NCI-H345 (cell line): Measurements from ENCODE around the gene STARD8.
"Not testable (repeated sequence)": the region's sequence is repeated elsewhere in the genome, so short reads cannot be mapped to it uniquely, and the experiment has no call there.

Experiments used
- DNase-seq: peaks from one replicate; lab custom pipeline; 2025; lab: John Stamatoyannopoulos, UW

STARD8 gene

GRCh38 chrX:68659786-68660185 is 12.3 kb downstream of the STARD8 start:
- DNase-seq, result no peak

GRCh38 chrX:68660746-68661145 is 13.3 kb downstream of the STARD8 start:
- DNase-seq, result no peak

- DNase-seq, result no peak
Observed at GRCh38 chrX:68665502-68665901, 18.0 kb downstream of the STARD8 start.

GRCh38 chrX:68666580-68666979 is 19.1 kb downstream of the STARD8 start:
- DNase-seq, result no peak

- no peak for DNase-seq
Observed at GRCh38 chrX:68669094-68669860, 21.8 kb downstream of the STARD8 start.

- no peak for DNase-seq
Observed at GRCh38 chrX:68669871-68670270, 22.4 kb downstream of the STARD8 start.

- no peak for DNase-seq
Observed at GRCh38 chrX:68671221-68671620, 23.8 kb downstream of the STARD8 start.

GRCh38 chrX:68672581-68673318 is 25.3 kb downstream of the STARD8 start:
- no peak for DNase-seq

GRCh38 chrX:68675571-68675970 is 28.1 kb downstream of the STARD8 start:
- no peak for DNase-seq

- DNase-seq, result no peak
Observed at GRCh38 chrX:68676335-68676734, 28.9 kb downstream of the STARD8 start.

GRCh38 chrX:68677998-68678397 is 30.5 kb downstream of the STARD8 start:
- no peak for DNase-seq

GRCh38 chrX:68681443-68681941 is 34.0 kb downstream of the STARD8 start:
- DNase-seq, result no peak

GRCh38 chrX:68682790-68683189 is 35.3 kb downstream of the STARD8 start:
- no peak for DNase-seq

- no peak for DNase-seq
Observed at GRCh38 chrX:68683580-68683979, 36.1 kb downstream of the STARD8 start.

GRCh38 chrX:68684291-68684918 is 36.9 kb downstream of the STARD8 start:
- no peak for DNase-seq

- no peak for DNase-seq
Observed at GRCh38 chrX:68684919-68685304, 37.4 kb downstream of the STARD8 start.

GRCh38 chrX:68685685-68686084 is 38.2 kb downstream of the STARD8 start:
- no peak for DNase-seq

GRCh38 chrX:68686097-68686977 is 38.9 kb downstream of the STARD8 start:
- no peak for DNase-seq

- DNase-seq, result not testable (repeated sequence)
Observed at GRCh38 chrX:68688931-68689330, 41.5 kb downstream of the STARD8 start.

- no peak for DNase-seq
Observed at GRCh38 chrX:68690936-68691501, 43.6 kb downstream of the STARD8 start.

GRCh38 chrX:68691921-68692320 is 44.5 kb downstream of the STARD8 start:
- no peak for DNase-seq
